ENCODE results near the gene LRFN4.

The LRFN4 gene

GRCh38 chr11:66880496-66881450, 23.9 kb downstream of the LRFN4 start:
- no peaks in the 10 kb centered on the region for H3K4me1 ChIP-seq (ENCODE audit: control insufficient read depth, insufficient read depth, low read length)
- no peaks in the 10 kb centered on the region for H3K36me3 ChIP-seq (ENCODE audit: control insufficient read depth, insufficient read depth, low read length)
- no peak overlapping the region for H3K9ac ChIP-seq (ENCODE audit: low read depth, low read length)
- no peak overlapping the region for H3K4me3 ChIP-seq (ENCODE audit: low read depth, low read length)
- no peaks in the 10 kb centered on the region for H3K9me3 ChIP-seq (ENCODE audit: control insufficient read depth, insufficient read depth, low read length)
- H3K27me3 ChIP-seq (ENCODE audit: control insufficient read depth, insufficient read depth, low read length) = no peaks in the 10 kb centered on the region

- Histone ChIP-seq H3K27me3 (ENCODE audit: control insufficient read depth, insufficient read depth, low read length) (no peaks in the 10 kb centered on the region), H3K9ac (ENCODE audit: low read depth, low read length) (no peak overlapping the region), H3K4me1 (ENCODE audit: control insufficient read depth, insufficient read depth, low read length) (no peaks in the 10 kb centered on the region), H3K4me3 (ENCODE audit: low read depth, low read length) (no peak overlapping the region), H3K36me3 (ENCODE audit: control insufficient read depth, insufficient read depth, low read length) (no peaks in the 10 kb centered on the region), H3K9me3 (ENCODE audit: control insufficient read depth, insufficient read depth, low read length) (no peaks in the 10 kb centered on the region)
Measured at GRCh38 chr11:66881451-66881835, 24.6 kb downstream of the LRFN4 start.

DNA sequence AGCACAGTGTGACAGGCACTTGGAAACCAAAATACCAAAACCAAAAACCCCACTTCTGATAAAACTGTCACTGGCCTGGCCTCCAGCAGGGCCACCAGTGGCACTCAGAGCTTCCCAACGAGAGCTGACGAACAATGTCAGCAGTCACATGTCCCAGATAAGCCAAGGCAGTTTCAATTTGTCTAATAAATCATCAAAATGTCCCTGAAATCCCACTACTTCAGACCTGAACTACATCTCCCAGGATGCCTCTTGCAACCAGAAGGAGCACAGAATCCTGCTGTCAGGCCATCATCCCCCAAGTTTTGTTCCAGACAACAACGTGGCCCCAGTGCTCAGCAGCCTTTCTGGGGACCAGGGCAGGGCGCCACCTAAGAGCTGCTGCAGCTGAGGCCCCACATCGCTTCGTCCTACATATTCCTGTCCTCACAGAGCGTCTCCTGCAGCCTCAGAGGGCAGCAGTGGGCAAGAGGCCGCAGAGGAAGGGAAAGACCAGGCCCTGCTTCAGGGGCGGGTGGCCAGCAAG, 25.1 kb downstream of the LRFN4 start:
- H3K9me3 ChIP-seq (ENCODE audit: control insufficient read depth, insufficient read depth, low read length) = no peaks in the 10 kb centered on the region
- H3K4me3 ChIP-seq (ENCODE audit: low read depth, low read length) = no peak overlapping the region
- H3K9ac ChIP-seq (ENCODE audit: low read depth, low read length) = no peak overlapping the region
- no peaks in the 10 kb centered on the region for H3K27me3 ChIP-seq (ENCODE audit: control insufficient read depth, insufficient read depth, low read length)
- no peaks in the 10 kb centered on the region for H3K36me3 ChIP-seq (ENCODE audit: control insufficient read depth, insufficient read depth, low read length)
- no peaks in the 10 kb centered on the region for H3K4me1 ChIP-seq (ENCODE audit: control insufficient read depth, insufficient read depth, low read length)

DNA sequence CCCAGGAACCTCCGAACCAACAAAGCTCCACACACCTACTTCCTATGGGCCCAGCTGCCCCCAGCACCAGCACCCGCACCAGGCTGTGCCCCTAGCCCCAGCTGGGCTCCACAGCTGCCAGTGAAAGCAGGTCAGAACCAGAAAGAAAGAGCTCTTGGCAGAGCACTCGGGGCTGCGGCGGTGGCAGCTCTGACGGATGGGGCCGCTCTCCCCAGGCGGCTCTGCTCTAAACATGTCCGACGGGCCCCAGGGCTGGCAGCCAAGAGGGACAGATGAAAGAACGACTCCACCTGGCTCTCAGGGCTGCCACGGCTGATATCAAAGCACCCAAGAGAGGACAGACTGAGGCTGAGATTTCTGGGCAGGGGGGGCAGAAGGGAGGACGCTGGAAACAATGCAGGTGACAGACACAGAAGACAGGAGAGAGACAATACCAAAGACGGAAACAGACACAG, 25.7 kb downstream of the LRFN4 start:
- H3K9me3 ChIP-seq (ENCODE audit: control insufficient read depth, insufficient read depth, low read length) = no peaks in the 10 kb centered on the region
- H3K4me3 ChIP-seq (ENCODE audit: low read depth, low read length) = no peak overlapping the region
- no peaks in the 10 kb centered on the region for H3K4me1 ChIP-seq (ENCODE audit: control insufficient read depth, insufficient read depth, low read length)
- no peak overlapping the region for H3K9ac ChIP-seq (ENCODE audit: low read depth, low read length)
- no peaks in the 10 kb centered on the region for H3K36me3 ChIP-seq (ENCODE audit: control insufficient read depth, insufficient read depth, low read length)
- no peaks in the 10 kb centered on the region for H3K27me3 ChIP-seq (ENCODE audit: control insufficient read depth, insufficient read depth, low read length)

DNA sequence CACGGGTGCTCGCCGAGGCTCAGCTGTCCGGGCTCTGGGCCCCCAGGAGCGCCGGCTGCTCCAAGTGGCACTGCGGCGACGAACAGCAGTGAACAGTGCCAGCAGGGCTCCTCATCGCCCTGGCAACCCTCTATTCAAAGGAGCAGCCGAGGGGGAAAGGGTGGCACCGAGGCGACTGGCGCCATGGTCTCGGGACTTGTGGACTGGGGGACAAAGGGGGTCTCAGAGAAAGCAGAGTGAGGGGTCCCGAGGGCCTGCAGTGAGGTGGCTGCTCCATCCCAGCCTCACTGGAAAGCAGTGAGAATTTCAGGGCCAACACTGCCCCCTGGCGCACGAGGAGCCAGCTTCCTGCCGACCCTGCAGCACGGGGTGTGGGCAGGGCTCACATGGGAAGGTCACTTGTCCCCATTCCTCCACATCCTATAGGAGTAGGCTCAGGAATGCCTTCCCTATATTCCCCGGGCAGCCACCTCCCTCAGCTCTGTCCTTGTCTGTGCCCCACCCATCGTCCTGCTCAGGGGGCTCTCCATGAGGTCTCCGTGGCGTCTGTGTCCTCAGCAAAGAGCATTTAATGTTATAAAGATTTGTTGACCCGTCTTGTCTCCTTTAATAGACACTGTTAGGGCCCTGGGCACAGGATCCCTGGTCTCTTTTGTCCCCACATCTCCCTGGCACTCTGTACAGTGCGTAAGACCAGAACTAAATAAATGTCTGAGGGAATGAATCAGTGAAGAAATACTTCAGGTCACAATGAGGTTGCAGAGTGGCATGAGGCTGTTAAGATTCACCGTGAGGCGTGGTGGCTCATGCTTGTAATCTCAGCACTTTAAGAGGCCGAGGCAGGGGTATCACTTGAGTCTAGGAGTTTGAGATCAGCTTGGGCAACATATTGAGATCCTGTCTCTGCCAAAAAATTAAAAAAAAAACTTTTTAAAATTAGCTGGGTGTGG, 26.4 kb downstream of the LRFN4 start:
- Histone ChIP-seq H3K36me3 (ENCODE audit: control insufficient read depth, insufficient read depth, low read length) (no peaks in the 10 kb centered on the region), H3K9ac (ENCODE audit: low read depth, low read length) (no peak overlapping the region)

GRCh38 chr11:66884443-66884842, 27.6 kb downstream of the LRFN4 start:
- no peaks in the 10 kb centered on the region for H3K4me1 ChIP-seq (ENCODE audit: control insufficient read depth, insufficient read depth, low read length)
- no peaks in the 10 kb centered on the region for H3K27me3 ChIP-seq (ENCODE audit: control insufficient read depth, insufficient read depth, low read length)
- no peaks in the 10 kb centered on the region for H3K36me3 ChIP-seq (ENCODE audit: control insufficient read depth, insufficient read depth, low read length)
- no peak overlapping the region for H3K4me3 ChIP-seq (ENCODE audit: low read depth, low read length)
- no peak overlapping the region for H3K9ac ChIP-seq (ENCODE audit: low read depth, low read length)
- H3K9me3 ChIP-seq (ENCODE audit: control insufficient read depth, insufficient read depth, low read length) = no peaks in the 10 kb centered on the region

More for the DNA sequence above, 26.4 kb downstream of the LRFN4 start:
- Histone ChIP-seq H3K9me3 (ENCODE audit: control insufficient read depth, insufficient read depth, low read length) (no peaks in the 10 kb centered on the region), H3K27me3 (ENCODE audit: control insufficient read depth, insufficient read depth, low read length) (no peaks in the 10 kb centered on the region), H3K4me1 (ENCODE audit: control insufficient read depth, insufficient read depth, low read length) (no peaks in the 10 kb centered on the region), H3K4me3 (ENCODE audit: low read depth, low read length) (no peak overlapping the region)

DNA sequence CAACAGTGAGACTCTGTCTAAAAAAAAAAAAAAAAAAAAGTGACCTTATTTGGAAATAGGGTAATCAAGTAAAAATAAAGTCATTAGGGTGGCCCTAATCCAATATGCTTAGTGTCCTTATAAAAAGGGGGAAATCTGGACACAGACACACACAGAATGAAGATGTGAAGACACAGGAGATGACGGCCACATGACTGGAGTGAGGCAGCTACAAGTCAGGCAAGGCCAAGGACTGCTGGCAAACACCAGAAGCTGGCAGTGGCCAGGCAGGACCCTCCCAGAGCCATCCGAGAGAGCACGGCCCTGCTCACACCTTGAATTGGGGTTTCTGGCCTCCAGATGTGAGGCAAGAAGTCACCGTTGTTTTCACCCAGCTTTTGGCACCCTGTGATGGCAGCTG, 28.6 kb downstream of the LRFN4 start:
- Histone ChIP-seq H3K9ac (ENCODE audit: low read depth, low read length) (no peak overlapping the region), H3K9me3 (ENCODE audit: control insufficient read depth, insufficient read depth, low read length) (no peaks in the 10 kb centered on the region), H3K4me1 (ENCODE audit: control insufficient read depth, insufficient read depth, low read length) (peaks cover 3% of the 10 kb centered on the region), H3K27me3 (ENCODE audit: control insufficient read depth, insufficient read depth, low read length) (no peaks in the 10 kb centered on the region), H3K36me3 (ENCODE audit: control insufficient read depth, insufficient read depth, low read length) (no peaks in the 10 kb centered on the region), H3K4me3 (ENCODE audit: low read depth, low read length) (no peak overlapping the region)

DNA sequence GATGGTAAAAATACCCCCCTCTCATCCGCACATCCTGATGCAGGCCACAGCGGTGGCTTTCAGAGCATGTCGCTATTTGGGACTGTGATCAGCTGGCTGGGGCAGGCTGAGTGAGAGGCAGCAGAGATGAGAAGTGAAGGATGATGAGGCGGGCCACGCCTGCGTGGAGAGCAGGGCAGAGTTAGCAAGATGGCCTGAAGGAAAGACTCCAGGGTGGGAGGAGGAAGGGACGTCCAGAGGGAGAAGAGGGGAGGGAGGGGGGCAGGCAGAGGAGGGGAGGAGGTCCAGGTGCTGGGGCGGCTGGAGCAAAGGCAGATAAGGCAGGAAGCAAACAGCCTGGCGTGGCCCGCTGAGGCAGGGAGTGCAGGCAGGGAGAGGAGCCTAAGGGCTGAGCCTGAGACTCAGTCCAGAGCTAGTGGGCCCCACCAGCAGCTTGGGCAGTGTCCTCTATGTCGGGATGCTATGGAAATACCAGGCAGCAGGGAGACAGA, 29.1 kb downstream of the LRFN4 start:
- Histone ChIP-seq H3K4me1 (ENCODE audit: control insufficient read depth, insufficient read depth, low read length) (peaks cover 3% of the 10 kb centered on the region), H3K27me3 (ENCODE audit: control insufficient read depth, insufficient read depth, low read length) (no peaks in the 10 kb centered on the region), H3K9me3 (ENCODE audit: control insufficient read depth, insufficient read depth, low read length) (no peaks in the 10 kb centered on the region), H3K36me3 (ENCODE audit: control insufficient read depth, insufficient read depth, low read length) (no peaks in the 10 kb centered on the region), H3K9ac (ENCODE audit: low read depth, low read length) (no peak overlapping the region), H3K4me3 (ENCODE audit: low read depth, low read length) (no peak overlapping the region)

DNA sequence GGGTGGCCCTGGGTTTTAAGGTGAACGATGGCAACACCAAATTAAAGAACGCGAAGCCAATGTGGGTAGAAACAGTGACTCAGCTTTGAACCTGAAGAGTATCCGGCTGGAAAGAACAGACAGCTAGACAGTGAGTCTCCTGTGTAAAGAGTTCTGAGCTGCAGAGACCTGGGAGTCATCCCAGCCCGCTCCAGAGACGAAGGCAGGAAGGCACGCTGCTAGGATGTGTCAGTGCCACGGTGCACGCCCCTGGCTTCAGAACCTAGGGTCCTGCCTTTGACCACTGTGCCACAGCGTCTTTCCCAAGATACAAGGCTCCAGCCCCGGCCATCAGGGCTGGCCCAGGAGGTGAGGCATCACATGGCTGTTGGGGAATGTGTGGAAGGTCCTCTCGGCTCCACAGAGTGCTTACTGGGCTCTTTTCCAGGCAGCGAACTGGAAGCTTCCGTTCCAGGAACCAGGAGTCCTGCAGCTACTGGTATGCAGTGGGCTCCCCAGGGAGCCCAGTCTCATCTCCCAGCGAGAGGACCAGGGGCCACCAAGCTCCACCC, 29.9 kb downstream of the LRFN4 start:
- no peaks in the 10 kb centered on the region for H3K27me3 ChIP-seq (ENCODE audit: control insufficient read depth, insufficient read depth, low read length)
- no peak overlapping the region for H3K4me3 ChIP-seq (ENCODE audit: low read depth, low read length)
- H3K9ac ChIP-seq (ENCODE audit: low read depth, low read length) = peak overlapping the region; percentile 29
- H3K36me3 ChIP-seq (ENCODE audit: control insufficient read depth, insufficient read depth, low read length) = no peaks in the 10 kb centered on the region
- peaks cover 3% of the 10 kb centered on the region for H3K4me1 ChIP-seq (ENCODE audit: control insufficient read depth, insufficient read depth, low read length)
- no peaks in the 10 kb centered on the region for H3K9me3 ChIP-seq (ENCODE audit: control insufficient read depth, insufficient read depth, low read length)

DNA sequence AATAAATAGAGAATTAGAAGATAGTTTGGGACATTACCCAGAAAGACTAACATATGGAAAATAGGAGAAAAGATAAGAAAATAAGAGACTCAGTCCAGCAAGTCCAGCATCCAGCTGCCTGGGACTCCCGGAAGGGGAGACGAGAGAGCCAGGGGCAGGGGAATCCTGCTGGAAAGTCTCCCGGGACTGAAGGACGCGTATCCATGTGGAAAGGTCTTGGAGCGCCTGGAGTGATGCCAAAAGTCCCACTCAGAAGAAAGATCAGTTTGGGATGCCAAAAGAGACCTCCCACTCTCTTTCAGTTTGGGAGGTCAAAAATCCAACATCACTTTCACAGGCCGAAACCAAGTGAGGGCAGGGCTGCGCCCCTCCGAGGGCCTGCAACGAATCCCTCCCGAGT, 30.7 kb downstream of the LRFN4 start:
- H3K27me3 ChIP-seq (ENCODE audit: control insufficient read depth, insufficient read depth, low read length) = no peaks in the 10 kb centered on the region
- H3K36me3 ChIP-seq (ENCODE audit: control insufficient read depth, insufficient read depth, low read length) = no peaks in the 10 kb centered on the region
- no peaks in the 10 kb centered on the region for H3K9me3 ChIP-seq (ENCODE audit: control insufficient read depth, insufficient read depth, low read length)
- H3K4me3 ChIP-seq (ENCODE audit: low read depth, low read length) = no peak overlapping the region
- peaks cover 3% of the 10 kb centered on the region for H3K4me1 ChIP-seq (ENCODE audit: control insufficient read depth, insufficient read depth, low read length)
- H3K9ac ChIP-seq (ENCODE audit: low read depth, low read length) = no peak overlapping the region

DNA sequence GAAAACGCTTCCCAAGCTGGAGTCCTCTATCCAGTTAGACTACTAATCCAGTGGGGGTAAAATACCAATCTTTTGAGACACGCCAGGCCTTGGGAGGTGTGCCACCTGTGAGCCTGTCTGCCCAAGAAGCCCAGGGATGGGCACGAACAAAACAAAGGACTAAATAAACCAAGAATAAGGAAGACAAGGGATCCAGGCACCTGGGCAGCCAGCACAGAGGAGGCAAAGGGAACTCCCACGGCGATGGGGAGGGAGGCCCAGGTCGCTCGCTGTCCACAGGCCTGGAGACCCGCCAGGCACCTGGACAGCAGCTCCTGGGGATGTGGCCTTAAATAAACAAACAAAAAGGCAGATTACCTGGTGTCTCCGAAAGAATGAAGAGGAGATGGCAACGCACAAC, 31.4 kb downstream of the LRFN4 start:
- H3K9ac ChIP-seq (ENCODE audit: low read depth, low read length) = no peak overlapping the region
- H3K27me3 ChIP-seq (ENCODE audit: control insufficient read depth, insufficient read depth, low read length) = no peaks in the 10 kb centered on the region
- no peaks in the 10 kb centered on the region for H3K9me3 ChIP-seq (ENCODE audit: control insufficient read depth, insufficient read depth, low read length)
- no peaks in the 10 kb centered on the region for H3K36me3 ChIP-seq (ENCODE audit: control insufficient read depth, insufficient read depth, low read length)
- no peak overlapping the region for H3K4me3 ChIP-seq (ENCODE audit: low read depth, low read length)
- peaks cover 3% of the 10 kb centered on the region for H3K4me1 ChIP-seq (ENCODE audit: control insufficient read depth, insufficient read depth, low read length)
